ENCODE results near the gene TRIOBP. TPM values are rescaled to one million over a fixed set of nuclear protein-coding genes. Genes with fewer than 3 reads are reported as not detected.

TRIOBP gene
- total and polyA plus RNA-seq, 9 donors: 36.4 to 61.5 (median 52.4) TPM

GRCh38 chr22:37771702-37772427, 75.0 kb downstream of the TRIOBP start:
- WGBS (ENCODE audit: insufficient coverage): 82% methylated on average over 13 of the region's 17 CpGs
- H3K36me3 ChIP-seq (ENCODE audit: control insufficient read depth, insufficient read depth, low read length): peaks cover 67% of the 10 kb centered on the region
- H3K27ac ChIP-seq (ENCODE audit: low read length): no peak overlapping the region
- DNase-seq: no peak
- no peaks in the 10 kb centered on the region for H3K4me1 ChIP-seq (ENCODE audit: control insufficient read depth, insufficient read depth, low read length)
- H3K9me3 ChIP-seq (replicated peaks; ENCODE audit: control insufficient read depth, low read depth, low read length): no peaks in the 10 kb centered on the region
- H3K4me3 ChIP-seq (ENCODE audit: low read length): no peak overlapping the region
- H3K27me3 ChIP-seq (ENCODE audit: control insufficient read depth, insufficient read depth, low read length): no peaks in the 10 kb centered on the region

- Histone ChIP-seq H3K27ac (ENCODE audit: low read length) (no peak overlapping the region), H3K9me3 (replicated peaks; ENCODE audit: control insufficient read depth, low read depth, low read length) (no peaks in the 10 kb centered on the region), H3K4me1 (ENCODE audit: control insufficient read depth, insufficient read depth, low read length) (peaks cover 5% of the 10 kb centered on the region), H3K4me3 (ENCODE audit: low read length) (no peak overlapping the region), H3K27me3 (ENCODE audit: control insufficient read depth, insufficient read depth, low read length) (no peaks in the 10 kb centered on the region), H3K36me3 (ENCODE audit: control insufficient read depth, insufficient read depth, low read length) (peaks cover 45% of the 10 kb centered on the region)
- no peak for DNase-seq
- 87% methylated on average over 2 of the region's 3 CpGs for WGBS (ENCODE audit: insufficient coverage)
These were observed 77.9 kb downstream of the TRIOBP start for GRCh38 chr22:37774728-37775127.

GRCh38 chr22:37775785-37776638, 79.2 kb downstream of the TRIOBP start:
- Histone ChIP-seq H3K36me3 (ENCODE audit: control insufficient read depth, insufficient read depth, low read length) (peaks cover 42% of the 10 kb centered on the region), H3K4me3 (ENCODE audit: low read length) (no peak overlapping the region), H3K27me3 (ENCODE audit: control insufficient read depth, insufficient read depth, low read length) (no peaks in the 10 kb centered on the region), H3K9me3 (replicated peaks; ENCODE audit: control insufficient read depth, low read depth, low read length) (no peaks in the 10 kb centered on the region), H3K27ac (ENCODE audit: low read length) (no peak overlapping the region), H3K4me1 (ENCODE audit: control insufficient read depth, insufficient read depth, low read length) (peaks cover 7% of the 10 kb centered on the region)
- 74% methylated on average over 5 of the region's 17 CpGs for WGBS (ENCODE audit: insufficient coverage)
- no peak for DNase-seq

DNA sequence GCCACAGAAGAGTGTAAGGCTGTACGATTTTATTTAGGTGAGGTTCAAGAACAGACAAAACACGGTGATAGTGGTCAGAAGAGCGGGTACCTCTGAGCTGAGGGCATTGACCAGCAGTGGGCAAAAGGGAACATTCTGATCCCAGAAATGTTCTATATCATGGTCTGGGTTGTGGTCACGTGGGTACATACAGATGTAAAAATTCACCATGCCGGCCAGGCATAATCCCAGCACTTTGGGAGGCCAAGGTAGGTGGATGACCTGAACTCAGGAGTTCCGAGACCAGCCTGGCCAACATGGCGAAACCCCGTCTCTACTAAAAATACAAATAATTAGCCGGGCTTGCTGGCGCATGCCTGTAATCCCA, 79.8 kb downstream of the TRIOBP start:
- H3K4me1 ChIP-seq (ENCODE audit: control insufficient read depth, insufficient read depth, low read length): peaks cover 9% of the 10 kb centered on the region
- no peak overlapping the region for H3K4me3 ChIP-seq (ENCODE audit: low read length)
- H3K27ac ChIP-seq (ENCODE audit: low read length): no peak overlapping the region
- 75% methylated on average over 6 of the region's 10 CpGs for WGBS (ENCODE audit: insufficient coverage)
- H3K36me3 ChIP-seq (ENCODE audit: control insufficient read depth, insufficient read depth, low read length): peaks cover 36% of the 10 kb centered on the region
- no peak for DNase-seq
- H3K27me3 ChIP-seq (ENCODE audit: control insufficient read depth, insufficient read depth, low read length): no peaks in the 10 kb centered on the region
- no peaks in the 10 kb centered on the region for H3K9me3 ChIP-seq (replicated peaks; ENCODE audit: control insufficient read depth, low read depth, low read length)

- H3K36me3 ChIP-seq (ENCODE audit: control insufficient read depth, insufficient read depth, low read length): peaks cover 30% of the 10 kb centered on the region
- WGBS (ENCODE audit: insufficient coverage): 52% methylated on average over 9 of the region's 11 CpGs
- DNase-seq: peak; percentile 49
- no peaks in the 10 kb centered on the region for H3K9me3 ChIP-seq (replicated peaks; ENCODE audit: control insufficient read depth, low read depth, low read length)
- peaks cover 14% of the 10 kb centered on the region for H3K4me1 ChIP-seq (ENCODE audit: control insufficient read depth, insufficient read depth, low read length)
- no peak overlapping the region for H3K4me3 ChIP-seq (ENCODE audit: low read length)
- H3K27me3 ChIP-seq (ENCODE audit: control insufficient read depth, insufficient read depth, low read length): peaks cover 1% of the 10 kb centered on the region
- H3K27ac ChIP-seq (ENCODE audit: low read length): no peak overlapping the region
These were observed 80.4 kb downstream of the TRIOBP start for GRCh38 chr22:37777122-37777687.

DNA sequence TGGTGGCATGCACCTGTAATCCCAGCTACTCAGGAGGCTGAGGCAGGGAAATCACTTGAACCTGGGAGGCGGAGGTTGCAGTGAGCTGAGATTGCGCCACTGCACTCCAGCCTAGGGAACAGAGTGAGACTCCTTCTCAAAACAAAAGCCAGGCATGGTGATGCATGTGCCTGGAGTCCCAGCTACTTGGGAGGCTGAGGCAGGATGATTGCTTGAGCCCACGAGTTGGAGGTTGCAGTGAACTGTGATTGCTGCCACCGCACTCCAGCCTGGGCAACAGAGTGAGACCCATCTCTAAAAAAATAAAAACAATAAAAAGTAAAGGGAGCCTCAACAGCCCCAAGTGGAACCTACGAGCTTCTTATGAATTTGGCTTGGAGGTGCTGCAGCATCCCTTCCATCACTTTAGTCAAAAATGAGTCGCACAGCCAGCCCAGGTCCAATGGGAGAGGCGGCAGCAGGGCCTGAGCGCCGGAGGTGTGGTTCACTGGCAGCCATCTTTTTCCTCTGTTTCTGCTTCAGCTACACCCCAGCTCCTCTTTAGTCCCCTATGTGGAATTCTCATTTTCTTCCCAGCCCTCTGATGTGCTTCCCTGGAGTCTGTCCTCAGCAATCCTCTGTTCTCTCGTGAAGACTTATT, 81.6 kb downstream of the TRIOBP start:
- Histone ChIP-seq H3K9me3 (replicated peaks; ENCODE audit: control insufficient read depth, low read depth, low read length) (no peaks in the 10 kb centered on the region), H3K27ac (ENCODE audit: low read length) (no peak overlapping the region), H3K36me3 (ENCODE audit: control insufficient read depth, insufficient read depth, low read length) (peaks cover 18% of the 10 kb centered on the region), H3K27me3 (ENCODE audit: control insufficient read depth, insufficient read depth, low read length) (peaks cover 3% of the 10 kb centered on the region), H3K4me3 (ENCODE audit: low read length) (no peak overlapping the region), H3K4me1 (ENCODE audit: control insufficient read depth, insufficient read depth, low read length) (peaks cover 19% of the 10 kb centered on the region)
- 77% methylated on average over 8 of the region's 10 CpGs for WGBS (ENCODE audit: insufficient coverage)
- no peak for DNase-seq

DNA sequence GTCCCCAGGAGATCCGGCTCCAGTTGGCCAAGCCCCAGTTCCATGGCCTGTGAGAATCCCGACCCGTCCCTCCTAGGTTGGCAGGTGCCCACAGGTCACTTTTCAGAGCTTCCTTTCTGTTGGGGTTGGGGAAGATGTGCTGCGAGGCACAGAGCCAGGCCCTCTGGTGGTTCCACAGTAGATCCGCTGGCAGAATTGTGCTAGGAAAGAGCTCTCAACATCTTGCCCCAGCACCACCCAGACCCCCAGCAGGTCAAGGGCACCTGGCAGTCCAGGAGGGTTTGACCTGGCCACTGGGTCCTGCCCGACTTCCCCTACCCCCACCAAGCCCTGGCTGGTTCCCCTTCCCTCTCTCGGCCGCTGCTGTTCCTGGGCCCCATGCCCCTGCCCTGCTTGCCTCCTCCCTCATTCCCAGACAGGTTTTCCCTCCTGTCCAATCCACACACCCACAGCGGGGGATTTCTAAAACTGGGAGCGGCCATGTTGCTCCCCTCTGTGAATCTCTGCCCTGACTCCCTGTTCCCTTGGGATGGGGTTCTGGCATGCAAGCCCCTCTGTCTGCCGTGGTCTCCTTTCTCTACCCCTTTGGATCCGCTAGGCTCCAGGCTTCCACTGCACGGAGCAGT, 84.7 kb downstream of the TRIOBP start:
- Histone ChIP-seq H3K27me3 (ENCODE audit: control insufficient read depth, insufficient read depth, low read length) (peaks cover 3% of the 10 kb centered on the region), H3K9me3 (replicated peaks; ENCODE audit: control insufficient read depth, low read depth, low read length) (no peaks in the 10 kb centered on the region), H3K27ac (ENCODE audit: low read length) (no peak overlapping the region), H3K4me3 (ENCODE audit: low read length) (no peak overlapping the region), H3K4me1 (ENCODE audit: control insufficient read depth, insufficient read depth, low read length) (peaks cover 30% of the 10 kb centered on the region), H3K36me3 (ENCODE audit: control insufficient read depth, insufficient read depth, low read length) (no peaks in the 10 kb centered on the region)
- 46% methylated on average over 10 of the region's 13 CpGs for WGBS (ENCODE audit: insufficient coverage)
- peak; percentile 57 for DNase-seq

DNA sequence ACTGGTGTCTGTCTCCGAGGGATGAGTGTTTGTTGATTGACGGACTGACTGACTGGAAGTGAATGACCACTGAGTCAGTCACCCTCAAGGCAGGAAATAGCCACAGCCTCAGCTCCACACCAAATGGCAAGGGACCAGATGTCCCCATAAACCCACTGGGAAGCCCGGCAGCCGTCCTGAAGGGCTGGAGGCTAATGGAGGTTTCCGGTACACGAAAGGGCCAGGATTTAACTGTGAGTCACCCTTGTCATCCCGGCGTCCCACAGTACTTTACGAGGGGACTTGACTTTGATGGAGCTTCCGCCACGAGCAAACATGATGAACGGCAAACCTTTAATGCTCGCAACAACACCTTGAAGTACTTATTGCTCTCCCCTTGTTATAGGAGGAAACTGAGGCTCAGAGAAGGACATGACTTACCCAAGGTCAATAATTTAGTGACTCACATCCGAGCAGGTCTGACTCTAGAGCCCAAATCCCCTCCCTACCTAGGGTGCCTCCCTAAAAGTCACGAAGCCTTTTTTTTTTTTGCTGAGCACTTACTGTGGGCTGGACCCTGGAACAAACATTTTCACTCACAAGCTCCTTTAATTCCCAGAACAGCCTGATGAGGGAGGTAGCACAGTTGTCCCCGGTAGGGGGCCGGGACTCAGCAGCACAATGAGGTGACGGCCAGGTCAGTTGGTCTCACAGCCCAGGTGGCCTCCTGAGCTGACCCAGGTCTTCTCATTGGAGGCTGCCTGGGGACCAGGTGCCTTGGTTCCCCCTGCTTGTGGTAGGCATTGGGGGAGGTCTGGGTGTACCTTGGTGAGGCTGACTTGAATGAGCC, 85.7 kb downstream of the TRIOBP start:
- Histone ChIP-seq H3K27ac (ENCODE audit: low read length) (no peak overlapping the region), H3K27me3 (ENCODE audit: control insufficient read depth, insufficient read depth, low read length) (peaks cover 3% of the 10 kb centered on the region), H3K9me3 (replicated peaks; ENCODE audit: control insufficient read depth, low read depth, low read length) (no peaks in the 10 kb centered on the region), H3K36me3 (ENCODE audit: control insufficient read depth, insufficient read depth, low read length) (no peaks in the 10 kb centered on the region), H3K4me3 (ENCODE audit: low read length) (no peak overlapping the region), H3K4me1 (ENCODE audit: control insufficient read depth, insufficient read depth, low read length) (peaks cover 27% of the 10 kb centered on the region)
- 41% methylated on average over 9 of the region's 18 CpGs for WGBS (ENCODE audit: insufficient coverage)
- peak; percentile 44 for DNase-seq

DNA sequence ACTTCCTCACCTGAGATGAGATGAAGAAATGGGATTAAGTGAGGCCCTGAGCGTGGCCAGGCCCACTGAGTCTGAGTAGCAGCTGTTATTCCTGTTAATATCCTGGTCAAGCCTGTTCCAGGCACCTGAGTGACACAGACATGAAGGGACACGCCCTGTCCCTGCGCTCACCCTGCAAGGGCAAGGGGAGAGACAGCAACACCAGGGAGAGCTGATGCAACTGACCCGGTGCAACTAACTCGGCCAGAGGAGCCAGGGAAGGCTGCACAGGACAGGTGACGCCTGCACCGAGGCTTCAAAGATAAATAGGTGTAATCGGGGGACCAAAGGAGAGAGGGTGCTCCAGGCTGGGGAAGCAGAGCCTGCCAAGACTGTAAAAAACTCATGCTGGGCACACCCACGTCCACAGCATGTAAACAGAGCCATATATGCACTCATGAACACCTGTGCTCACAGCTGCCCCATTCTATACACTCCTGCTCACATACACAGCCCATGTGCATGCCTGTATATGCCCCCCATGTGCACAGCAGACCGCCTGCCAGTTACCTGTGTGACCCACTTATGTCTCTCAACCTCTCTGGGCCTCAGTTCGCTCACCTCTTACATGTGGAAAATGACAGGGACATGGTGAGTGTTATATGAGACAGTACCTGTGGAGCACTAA, 88.1 kb downstream of the TRIOBP start:
- H3K4me1 ChIP-seq (ENCODE audit: control insufficient read depth, insufficient read depth, low read length): peaks cover 24% of the 10 kb centered on the region
- no peak for DNase-seq
- H3K27me3 ChIP-seq (ENCODE audit: control insufficient read depth, insufficient read depth, low read length): peaks cover 3% of the 10 kb centered on the region
- 67% methylated on average over 8 of the region's 11 CpGs for WGBS (ENCODE audit: insufficient coverage)
- no peak overlapping the region for H3K4me3 ChIP-seq (ENCODE audit: low read length)
- no peak overlapping the region for H3K27ac ChIP-seq (ENCODE audit: low read length)
- H3K9me3 ChIP-seq (replicated peaks; ENCODE audit: control insufficient read depth, low read depth, low read length): no peaks in the 10 kb centered on the region
- no peaks in the 10 kb centered on the region for H3K36me3 ChIP-seq (ENCODE audit: control insufficient read depth, insufficient read depth, low read length)
